Sigmoid colon (tissue), 3 donors: Measurements from ENCODE around the gene CYS1.

ENCODE experiments used
- CTCF ChIP-seq, 4 experiments: fragments of 450-650 bp in 3 of 4; fragments of 200-600 bp in 1 of 4; IDR thresholded peaks; one replicate each; pipeline ENCODE4 v1.5.1; 2016 to 2019; ENCODE audit warnings: antibody characterized with exemption in 4 of 4, mild to moderate bottlenecking in 3 of 4, moderate library complexity in 2 of 4
- POLR2A ChIP-seq, 2 donors: fragments of 450-650 bp; IDR thresholded peaks; one replicate each; pipeline ENCODE4 v1.6.1; 2016; ENCODE audit warnings: antibody characterized with exemption in 2 of 2, mild to moderate bottlenecking in 2 of 2, moderate library complexity in 2 of 2

GRCh38 chr2:10009811-10010781 is 70.1 kb downstream of the CYS1 start:
- TF ChIP-seq CTCF (IDR thresholded peaks at IDR 0.05) (no peak), POLR2A (IDR thresholded peaks at IDR 0.05) (no peak)
